GM21717 (cell line): Measurements from ENCODE around the gene FCHSD2.

ENCODE experiments used
- ATAC-seq: cut with Tn5 transposase; IDR thresholded peaks from one replicate; pipeline ENCODE4 v1.9.1; 2021; ENCODE audit warnings: mild to moderate bottlenecking, moderate library complexity; ENCODE audit not compliant: unreplicated experiment

The FCHSD2 gene

GRCh38 chr11:72826942-72827480, 315.1 kb downstream of the FCHSD2 start:
- no peak for ATAC-seq

- no peak for ATAC-seq
Measured at GRCh38 chr11:72826191-72826941, 315.8 kb downstream of the FCHSD2 start.

- ATAC-seq, result no peak
Measured at GRCh38 chr11:72825661-72826060, 316.5 kb downstream of the FCHSD2 start.

- no peak for ATAC-seq
Measured at GRCh38 chr11:72824811-72825505, 317.2 kb downstream of the FCHSD2 start.

- ATAC-seq, result no peak
Measured at GRCh38 chr11:72824020-72824419, 318.1 kb downstream of the FCHSD2 start.

- ATAC-seq, result no peak
Measured at GRCh38 chr11:72823105-72823804, 318.9 kb downstream of the FCHSD2 start.

- peak; percentile 42 for ATAC-seq
Measured at GRCh38 chr11:72821920-72822799, 320.0 kb downstream of the FCHSD2 start.

DNA sequence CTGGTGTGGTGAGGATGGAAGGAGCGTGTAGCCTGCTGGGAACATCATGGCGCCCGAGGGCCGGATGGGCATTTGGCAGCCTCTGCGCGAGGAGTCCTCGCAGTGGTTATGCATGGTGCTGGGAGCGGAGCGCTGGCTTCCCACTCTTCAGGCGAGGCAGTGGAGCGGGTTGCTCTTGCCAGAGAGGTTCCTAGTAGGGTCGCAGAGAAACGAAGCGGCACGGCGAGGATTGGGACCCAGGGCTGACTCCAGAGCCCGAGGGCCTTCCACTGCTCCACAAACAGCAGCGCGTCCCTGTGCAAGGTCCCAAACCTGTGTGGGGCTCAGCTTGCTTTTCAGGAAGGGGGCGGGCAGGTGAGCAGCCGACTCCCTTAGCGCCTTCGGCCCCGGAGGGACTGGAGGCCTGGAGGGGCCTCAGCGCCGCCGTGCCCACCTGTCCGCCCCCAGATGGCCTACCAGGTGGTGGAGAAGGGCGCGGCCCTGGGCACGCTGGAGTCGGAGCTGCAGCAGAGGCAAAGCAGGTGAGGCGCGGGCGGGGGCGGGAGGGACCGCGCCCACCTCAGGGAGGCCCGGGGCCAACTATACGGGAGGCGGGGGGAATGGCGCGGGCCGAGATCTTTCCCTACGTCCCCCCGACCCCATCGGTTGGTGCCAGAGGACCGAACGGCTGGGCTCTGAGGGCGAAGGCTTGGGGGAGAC, 320.7 kb downstream of the FCHSD2 start:
- ATAC-seq, result no peak

- ATAC-seq, result no peak
Measured at GRCh38 chr11:72820439-72821139, 321.5 kb downstream of the FCHSD2 start.

- ATAC-seq, result no peak
Measured at GRCh38 chr11:72818971-72819370, 323.1 kb downstream of the FCHSD2 start.

- no peak for ATAC-seq
Measured at GRCh38 chr11:72817966-72818365, 324.2 kb downstream of the FCHSD2 start.

- ATAC-seq, result no peak
Measured at GRCh38 chr11:72816404-72816990, 325.6 kb downstream of the FCHSD2 start.

DNA sequence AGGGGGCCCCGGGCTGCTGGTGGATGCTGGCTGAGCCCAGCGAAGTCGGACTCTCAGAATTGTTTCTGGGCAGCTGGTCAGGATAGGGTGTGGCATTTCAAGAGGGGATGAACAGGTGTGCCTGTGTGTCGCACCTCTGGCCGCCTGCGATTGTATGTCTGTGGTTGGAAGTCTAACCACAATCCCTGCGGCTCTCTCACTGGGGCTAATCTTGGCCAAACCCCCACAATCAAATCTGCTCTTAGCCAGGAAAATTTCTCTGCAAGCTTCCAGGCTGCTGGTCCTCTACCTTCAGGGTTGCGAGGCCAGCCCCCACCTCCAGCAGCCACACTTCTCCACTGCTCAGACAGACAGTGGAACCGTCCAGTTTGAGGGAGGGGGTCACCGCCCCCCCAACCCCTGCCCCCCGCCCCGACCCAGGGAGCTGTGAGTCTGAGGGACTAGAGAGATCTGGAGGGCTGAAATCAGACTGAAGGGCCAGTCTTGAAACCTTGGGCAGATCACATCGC, 327.0 kb downstream of the FCHSD2 start:
- ATAC-seq, result peak; percentile 6

DNA sequence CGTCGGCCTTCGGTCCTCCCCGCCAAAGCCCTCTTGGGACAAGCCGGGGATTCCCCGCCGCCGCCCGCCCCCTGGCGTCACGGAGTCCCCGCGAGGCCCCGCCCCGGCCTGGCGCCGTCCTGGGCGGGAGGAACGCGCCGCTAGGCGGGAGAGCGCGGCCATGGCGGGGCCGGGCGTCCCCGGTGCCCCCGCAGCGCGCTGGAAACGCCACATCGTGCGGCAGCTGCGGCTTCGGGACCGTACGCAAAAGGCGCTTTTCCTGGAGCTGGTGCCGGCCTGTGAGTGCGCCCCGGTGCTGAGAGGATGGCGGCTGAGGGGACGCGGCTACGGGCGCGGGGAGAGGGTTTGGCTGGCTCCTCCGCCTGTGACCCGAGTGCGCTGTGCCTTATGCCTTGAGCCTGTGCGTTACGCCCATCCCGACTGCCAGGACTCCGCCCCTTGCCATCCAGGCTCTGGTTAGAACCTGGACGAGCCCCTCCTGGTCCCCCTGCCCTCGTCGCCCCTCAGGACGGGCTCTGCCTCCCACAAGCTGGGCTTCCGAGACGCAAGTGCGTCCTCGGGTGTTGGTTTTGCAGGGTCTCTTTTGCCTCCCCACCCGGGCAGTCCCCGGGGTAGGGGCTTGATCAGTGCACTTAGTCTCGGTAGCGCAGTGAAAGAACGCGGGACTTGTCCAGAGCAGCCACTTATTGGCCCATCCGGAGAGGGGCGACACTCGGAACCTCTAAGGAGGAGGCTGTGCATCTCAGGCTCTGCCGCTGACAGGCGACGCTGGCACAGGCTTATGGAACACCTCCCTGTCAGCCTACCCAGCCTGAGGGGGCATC, 327.6 kb downstream of the FCHSD2 start, which contains the start of gene ATG16L2:
Gene ATG16L2 (plus strand): TSS at position 126 of the 824 bp plus-strand sequence. CDS start 35 bp downstream, at position 161.
- peak; percentile 54 for ATAC-seq

DNA sequence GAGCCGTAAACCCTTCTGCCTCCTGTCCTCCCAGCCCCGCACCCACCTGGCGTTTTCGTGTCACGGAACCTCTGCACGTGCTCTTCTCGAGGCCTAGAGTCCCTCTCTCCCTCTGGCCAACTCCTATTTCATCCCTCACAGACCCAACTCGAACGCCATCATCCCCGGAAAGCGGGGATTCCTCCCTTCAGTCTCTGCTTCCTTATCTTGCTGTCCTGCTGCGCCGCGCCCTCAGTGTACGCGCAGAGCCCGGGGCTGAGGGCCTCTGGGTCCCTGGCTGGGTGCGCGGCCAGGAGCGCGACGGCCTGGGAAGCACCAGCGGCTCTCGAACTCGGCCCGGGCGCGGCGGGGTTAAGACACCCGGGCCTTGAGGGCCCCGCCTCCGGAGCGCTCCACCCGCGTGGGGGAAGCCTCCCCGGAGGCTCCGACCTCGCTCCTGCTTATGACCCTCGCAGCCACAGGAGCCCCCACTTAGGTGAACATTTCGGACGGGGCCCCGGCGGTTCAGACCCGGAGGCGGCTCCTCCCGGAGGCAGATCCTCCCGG, 328.3 kb downstream of the FCHSD2 start:
- peak; percentile 40 for ATAC-seq

GRCh38 chr11:72812967-72813739, 329.0 kb downstream of the FCHSD2 start:
- ATAC-seq, result peak; percentile 17

DNA sequence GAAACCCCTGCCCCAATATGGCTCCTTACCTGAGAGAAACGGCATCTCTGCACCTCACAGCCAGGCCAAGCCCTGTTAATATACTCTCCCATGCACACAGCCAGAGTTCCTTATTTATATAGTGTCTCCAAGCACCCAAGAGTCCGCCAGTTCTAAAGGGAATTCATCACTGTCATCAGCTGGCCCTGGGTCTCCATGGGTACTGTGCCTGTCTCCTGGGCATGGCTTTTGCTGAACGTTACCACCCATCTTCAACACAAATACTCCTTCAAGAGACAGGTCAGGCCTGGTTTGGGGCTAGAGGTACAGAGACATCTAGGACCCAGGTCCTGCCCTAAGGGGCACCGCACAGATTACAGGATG, 329.5 kb downstream of the FCHSD2 start:
- ATAC-seq, result no peak
